ENCODE data around the gene ATG5. TPM values are rescaled to one million over a fixed set of nuclear protein-coding genes. Genes with fewer than 3 reads are reported as not detected.
"Not testable (repeated sequence)": the region's sequence is repeated elsewhere in the genome, so short reads cannot be mapped to it uniquely, and the experiment has no call there.

The ATG5 gene
- total RNA-seq, 2 donors from 2014 or later, result 29.5 to 31.4 TPM

DNA sequence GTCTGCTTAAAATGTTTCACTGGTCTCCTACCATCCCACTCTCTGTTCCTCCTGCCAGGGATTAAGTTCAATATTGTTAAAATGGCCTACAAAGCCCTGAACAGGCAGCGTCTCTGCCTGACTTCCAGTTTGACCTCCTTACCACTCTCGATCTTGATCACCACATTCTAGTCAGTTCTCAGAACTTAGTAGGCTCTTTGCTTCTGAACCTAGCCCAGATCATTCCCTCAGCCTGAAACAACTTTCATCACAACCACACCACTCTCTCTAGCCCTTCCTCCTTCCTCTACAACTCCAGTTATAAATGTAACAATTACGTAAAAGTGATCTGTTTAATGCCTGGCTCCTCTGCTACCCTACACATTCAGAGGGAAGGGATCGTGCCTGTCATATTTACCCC, 53.3 kb downstream of the ATG5 start:
- peaks cover 13% of the 10 kb centered on the region for H3K9me3 ChIP-seq (ENCODE audit: control insufficient read depth, low read length)
- TF ChIP-seq, protein P1, sequence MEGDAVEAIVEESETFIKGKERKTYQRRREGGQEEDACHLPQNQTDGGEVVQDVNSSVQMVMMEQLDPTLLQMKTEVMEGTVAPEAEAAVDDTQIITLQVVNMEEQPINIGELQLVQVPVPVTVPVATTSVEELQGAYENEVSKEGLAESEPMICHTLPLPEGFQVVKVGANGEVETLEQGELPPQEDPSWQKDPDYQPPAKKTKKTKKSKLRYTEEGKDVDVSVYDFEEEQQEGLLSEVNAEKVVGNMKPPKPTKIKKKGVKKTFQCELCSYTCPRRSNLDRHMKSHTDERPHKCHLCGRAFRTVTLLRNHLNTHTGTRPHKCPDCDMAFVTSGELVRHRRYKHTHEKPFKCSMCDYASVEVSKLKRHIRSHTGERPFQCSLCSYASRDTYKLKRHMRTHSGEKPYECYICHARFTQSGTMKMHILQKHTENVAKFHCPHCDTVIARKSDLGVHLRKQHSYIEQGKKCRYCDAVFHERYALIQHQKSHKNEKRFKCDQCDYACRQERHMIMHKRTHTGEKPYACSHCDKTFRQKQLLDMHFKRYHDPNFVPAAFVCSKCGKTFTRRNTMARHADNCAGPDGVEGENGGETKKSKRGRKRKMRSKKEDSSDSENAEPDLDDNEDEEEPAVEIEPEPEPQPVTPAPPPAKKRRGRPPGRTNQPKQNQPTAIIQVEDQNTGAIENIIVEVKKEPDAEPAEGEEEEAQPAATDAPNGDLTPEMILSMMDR (conservative IDR thresholded peaks at IDR 0.05), result no peak
- H3K27me3 ChIP-seq (ENCODE audit: control insufficient read depth, insufficient read depth, low read length, poor library complexity, severe bottlenecking), result no peaks in the 10 kb centered on the region
- H3K36me3 ChIP-seq (ENCODE audit: control insufficient read depth, insufficient read depth, low read length), result peaks cover 4% of the 10 kb centered on the region
- H3K4me3 Mint-ChIP-seq, result no peak overlapping the region
- whole genome bisulfite sequencing, 2 experiments (ENCODE audit: insufficient coverage in 1 of 2, insufficient read length in 1 of 2), result 94 to 95% methylated on average over 4 of the region's 4 CpGs
- peaks cover 7% of the 10 kb centered on the region for H3K4me1 Mint-ChIP-seq
- H3K27ac ChIP-seq (ENCODE audit: low read depth, low read length), result no peak overlapping the region
- peaks cover 19% of the 10 kb centered on the region for H3K9me3 Mint-ChIP-seq
- no peak for DNase-seq
- no peak overlapping the region for H3K9ac ChIP-seq (ENCODE audit: extremely low read depth, low read length, poor library complexity, severe bottlenecking)
- no peaks in the 10 kb centered on the region for H3K4me1 ChIP-seq (ENCODE audit: control insufficient read depth, insufficient read depth, low read length)
- no peak overlapping the region for H3K4me3 ChIP-seq (ENCODE audit: low read length)
- H3K27ac Mint-ChIP-seq, result no peak overlapping the region
- peaks cover 29% of the 10 kb centered on the region for H3K36me3 Mint-ChIP-seq (ENCODE audit: low read depth)
- H3K27me3 Mint-ChIP-seq (ENCODE audit: insufficient read depth), result no peaks in the 10 kb centered on the region

DNA sequence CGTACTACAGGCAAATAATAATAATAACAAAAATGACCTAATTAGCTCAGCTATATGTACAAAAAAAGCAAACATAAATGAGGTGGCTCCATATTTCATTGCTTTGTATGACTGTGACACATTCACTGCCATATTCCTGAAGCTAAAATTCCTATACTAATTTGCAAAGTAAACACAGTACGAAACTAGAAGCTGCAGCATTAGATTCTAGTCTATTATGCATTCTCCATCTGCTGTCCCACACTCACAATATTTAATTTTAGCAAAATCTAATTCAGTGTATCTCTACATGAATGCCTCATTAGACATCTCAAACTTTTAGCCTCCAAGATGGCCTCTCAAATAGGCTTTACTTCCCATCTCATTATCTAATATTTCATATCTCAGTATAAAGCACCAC, 55.1 kb downstream of the ATG5 start:
- peaks cover 38% of the 10 kb centered on the region for H3K9me3 Mint-ChIP-seq
- Histone ChIP-seq H3K9ac (ENCODE audit: extremely low read depth, low read length, poor library complexity, severe bottlenecking) (no peak overlapping the region), H3K4me3 (ENCODE audit: low read length) (no peak overlapping the region), H3K36me3 (ENCODE audit: control insufficient read depth, insufficient read depth, low read length) (peaks cover 4% of the 10 kb centered on the region), H3K27me3 (ENCODE audit: control insufficient read depth, insufficient read depth, low read length, poor library complexity, severe bottlenecking) (no peaks in the 10 kb centered on the region), H3K4me1 (ENCODE audit: control insufficient read depth, insufficient read depth, low read length) (no peaks in the 10 kb centered on the region), H3K9me3 (ENCODE audit: control insufficient read depth, low read length) (peaks cover 24% of the 10 kb centered on the region), H3K27ac (ENCODE audit: low read depth, low read length) (no peak overlapping the region)
- DNase-seq, result no peak
- TF ChIP-seq, protein P1 (conservative IDR thresholded peaks at IDR 0.05), result no peak
- WGBS, 2 experiments (ENCODE audit: insufficient coverage in 1 of 2, insufficient read length in 1 of 2), result 91 to 100% methylated on average over 1 to 2 of the region's 2 CpGs
- H3K27me3 Mint-ChIP-seq (ENCODE audit: insufficient read depth), result no peaks in the 10 kb centered on the region
- H3K4me1 Mint-ChIP-seq, result peaks cover 7% of the 10 kb centered on the region
- H3K36me3 Mint-ChIP-seq (ENCODE audit: low read depth), result peaks cover 40% of the 10 kb centered on the region
- no peak overlapping the region for H3K4me3 Mint-ChIP-seq
- no peak overlapping the region for H3K27ac Mint-ChIP-seq

DNA sequence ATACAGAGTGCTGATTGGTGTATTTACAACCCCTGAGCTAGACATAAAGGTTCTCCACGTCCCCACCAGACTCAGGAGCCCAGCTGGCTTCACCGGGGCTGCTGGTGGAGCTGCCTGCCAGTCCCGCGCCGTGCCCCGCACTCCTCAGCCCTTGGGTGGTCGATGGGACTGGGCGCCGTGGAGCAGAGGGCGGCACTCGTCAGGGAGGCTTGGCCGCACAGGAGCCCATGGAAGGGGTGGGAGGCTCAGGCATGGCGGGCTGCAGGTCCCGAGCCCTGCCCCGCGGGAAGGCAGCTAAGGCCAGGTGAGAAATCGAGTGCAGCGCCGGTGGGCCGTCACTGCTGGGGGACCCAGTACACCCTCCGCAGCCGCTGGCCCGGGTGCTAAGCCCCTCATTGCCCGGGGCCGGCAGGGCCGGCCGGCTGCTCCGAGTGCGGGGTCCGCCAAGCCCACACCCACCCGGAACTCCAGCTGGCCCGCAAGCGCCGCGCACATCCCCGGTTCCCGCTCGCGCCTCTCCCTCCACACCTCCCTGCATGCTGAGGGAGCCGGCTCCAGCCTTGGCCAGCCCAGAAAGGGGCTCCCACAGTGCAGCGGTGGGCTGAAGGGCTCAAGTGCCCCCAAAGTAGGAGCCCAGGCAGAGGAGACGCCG, 56.2 kb downstream of the ATG5 start:
- H3K4me1 Mint-ChIP-seq; H3K27ac ChIP-seq (ENCODE audit: low read depth, low read length); DNase-seq; H3K9ac ChIP-seq (ENCODE audit: extremely low read depth, low read length, poor library complexity, severe bottlenecking); H3K27ac Mint-ChIP-seq; H3K4me3 Mint-ChIP-seq; H3K4me3 ChIP-seq (ENCODE audit: low read length); H3K27me3 ChIP-seq (ENCODE audit: control insufficient read depth, insufficient read depth, low read length, poor library complexity, severe bottlenecking); H3K36me3 ChIP-seq (ENCODE audit: control insufficient read depth, insufficient read depth, low read length); H3K4me1 ChIP-seq (ENCODE audit: control insufficient read depth, insufficient read depth, low read length); H3K27me3 Mint-ChIP-seq (ENCODE audit: insufficient read depth): not testable (repeated sequence)
- Mint-ChIP-seq H3K36me3 (ENCODE audit: low read depth) (peaks cover 50% of the 10 kb centered on the region), H3K9me3 (peaks cover 48% of the 10 kb centered on the region)
- 87 to 96% methylated on average over 4 to 43 of the region's 43 CpGs for WGBS, 2 experiments (ENCODE audit: insufficient coverage in 1 of 2, insufficient read length in 1 of 2)
- peaks cover 27% of the 10 kb centered on the region for H3K9me3 ChIP-seq (ENCODE audit: control insufficient read depth, low read length)

- not testable (repeated sequence) for H3K4me3 ChIP-seq (ENCODE audit: low read length); H3K27ac ChIP-seq (ENCODE audit: low read depth, low read length); H3K4me3 Mint-ChIP-seq; H3K36me3 ChIP-seq (ENCODE audit: control insufficient read depth, insufficient read depth, low read length); H3K27ac Mint-ChIP-seq; H3K4me1 ChIP-seq (ENCODE audit: control insufficient read depth, insufficient read depth, low read length); H3K9ac ChIP-seq (ENCODE audit: extremely low read depth, low read length, poor library complexity, severe bottlenecking); H3K27me3 ChIP-seq (ENCODE audit: control insufficient read depth, insufficient read depth, low read length, poor library complexity, severe bottlenecking); H3K27me3 Mint-ChIP-seq (ENCODE audit: insufficient read depth); DNase-seq; H3K4me1 Mint-ChIP-seq
- peaks cover 27% of the 10 kb centered on the region for H3K9me3 ChIP-seq (ENCODE audit: control insufficient read depth, low read length)
- peaks cover 54% of the 10 kb centered on the region for H3K9me3 Mint-ChIP-seq
- H3K36me3 Mint-ChIP-seq (ENCODE audit: low read depth), result peaks cover 55% of the 10 kb centered on the region
- 93% methylated on average over 4 of the region's 4 CpGs; no CpG with 5 or more reads in 1 of the 2 experiments for WGBS, 2 experiments (ENCODE audit: insufficient coverage in 1 of 2, insufficient read length in 1 of 2)
Measured at GRCh38 chr6:106268500-106268899, 57.1 kb downstream of the ATG5 start.

DNA sequence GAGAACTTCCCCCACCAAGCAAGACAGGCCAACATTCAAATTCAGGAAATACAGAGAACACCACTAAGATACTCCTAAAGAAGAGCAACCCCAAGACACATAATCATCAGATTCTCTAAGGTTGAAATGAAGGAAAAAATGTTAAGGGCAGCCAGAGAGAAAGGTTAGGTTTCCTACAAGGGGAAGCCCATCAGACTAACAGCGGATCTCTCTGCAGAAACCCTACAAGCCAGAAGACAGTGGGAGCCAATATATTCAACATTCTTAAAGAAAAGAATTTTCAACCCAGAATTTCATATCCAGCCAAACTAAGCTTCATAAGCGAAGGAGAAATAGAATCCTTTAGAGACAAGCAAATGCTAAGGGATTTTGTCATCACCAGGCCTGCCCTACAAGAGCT, 61.1 kb downstream of the ATG5 start:
- not testable (repeated sequence) for H3K27ac ChIP-seq (ENCODE audit: low read depth, low read length); H3K4me3 ChIP-seq (ENCODE audit: low read length); H3K36me3 ChIP-seq (ENCODE audit: control insufficient read depth, insufficient read depth, low read length); H3K4me1 Mint-ChIP-seq; H3K27me3 Mint-ChIP-seq (ENCODE audit: insufficient read depth); H3K4me3 Mint-ChIP-seq; H3K27ac Mint-ChIP-seq; H3K4me1 ChIP-seq (ENCODE audit: control insufficient read depth, insufficient read depth, low read length); DNase-seq; H3K27me3 ChIP-seq (ENCODE audit: control insufficient read depth, insufficient read depth, low read length, poor library complexity, severe bottlenecking); H3K9ac ChIP-seq (ENCODE audit: extremely low read depth, low read length, poor library complexity, severe bottlenecking)
- 97% methylated on average over 2 of the region's 2 CpGs; no CpG with 5 or more reads in 1 of the 2 experiments for WGBS, 2 experiments (ENCODE audit: insufficient coverage in 1 of 2, insufficient read length in 1 of 2)
- H3K9me3 ChIP-seq (ENCODE audit: control insufficient read depth, low read length), result peaks cover 27% of the 10 kb centered on the region
- H3K36me3 Mint-ChIP-seq (ENCODE audit: low read depth), result peaks cover 61% of the 10 kb centered on the region
- H3K9me3 Mint-ChIP-seq, result peaks cover 54% of the 10 kb centered on the region

DNA sequence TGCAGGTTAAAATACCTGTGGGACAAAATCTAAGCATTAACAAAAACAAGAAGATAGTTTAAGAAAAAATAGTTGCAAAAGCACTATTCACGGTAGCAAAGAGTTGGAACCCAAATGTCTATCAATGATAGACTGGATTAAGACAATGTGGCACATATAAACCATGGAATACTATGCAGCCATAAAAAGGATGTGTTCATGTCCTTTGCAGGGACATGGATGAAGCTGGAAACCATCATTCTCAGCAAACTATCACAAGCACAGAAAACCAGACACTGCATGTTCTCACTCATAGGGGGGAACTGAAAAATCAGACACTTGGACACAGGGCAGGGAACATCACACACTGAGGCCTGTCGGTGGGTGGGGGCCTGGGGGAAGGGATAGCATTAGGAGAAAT, 65.8 kb downstream of the ATG5 start:
- H3K4me1 Mint-ChIP-seq, result peaks cover 13% of the 10 kb centered on the region
- H3K27ac ChIP-seq (ENCODE audit: low read depth, low read length); H3K27ac Mint-ChIP-seq; H3K4me3 Mint-ChIP-seq; H3K9ac ChIP-seq (ENCODE audit: extremely low read depth, low read length, poor library complexity, severe bottlenecking); H3K4me3 ChIP-seq (ENCODE audit: low read length); H3K4me1 ChIP-seq (ENCODE audit: control insufficient read depth, insufficient read depth, low read length); DNase-seq; H3K36me3 ChIP-seq (ENCODE audit: control insufficient read depth, insufficient read depth, low read length); H3K9me3 ChIP-seq (ENCODE audit: control insufficient read depth, low read length); H3K9me3 Mint-ChIP-seq; H3K27me3 ChIP-seq (ENCODE audit: control insufficient read depth, insufficient read depth, low read length, poor library complexity, severe bottlenecking); H3K27me3 Mint-ChIP-seq (ENCODE audit: insufficient read depth): not testable (repeated sequence)
- peaks cover 19% of the 10 kb centered on the region for H3K36me3 Mint-ChIP-seq (ENCODE audit: low read depth)
- WGBS, 2 experiments (ENCODE audit: insufficient coverage in 1 of 2, insufficient read length in 1 of 2), result 97 to 100% methylated on average over 1 to 2 of the region's 2 CpGs
